Keratinocyte (primary cell): ENCODE data around the gene CES5A.
"Not testable (repeated sequence)": the region's sequence is repeated elsewhere in the genome, so short reads cannot be mapped to it uniquely, and the experiment has no call there.

Experiments used
- EZH2 ChIP-seq: IDR thresholded peaks from one replicate; pipeline ENCODE4 v1.6.1; 2012; ENCODE audit warnings: inconsistent platforms, mild to moderate bottlenecking, low read length, moderate library complexity
- TF ChIP-seq, protein P1 (sequence below), 3 experiments: IDR thresholded peaks in 1 of 3; conservative IDR thresholded peaks in 1 of 3; optimal IDR thresholded peaks in 1 of 3; 2 replicates in 2 of 3; 3 replicates in 1 of 3; pipeline versions ENCODE3 to v1.5.1; 2011; ENCODE audit warnings: low read length in 3 of 3, mild to moderate bottlenecking in 3 of 3, moderate library complexity in 2 of 3, control low read depth in 1 of 3, inconsistent platforms in 1 of 3; ENCODE audit not compliant: insufficient read depth in 2 of 3; ENCODE audit errors: extremely low read depth in 1 of 3

DNA sequence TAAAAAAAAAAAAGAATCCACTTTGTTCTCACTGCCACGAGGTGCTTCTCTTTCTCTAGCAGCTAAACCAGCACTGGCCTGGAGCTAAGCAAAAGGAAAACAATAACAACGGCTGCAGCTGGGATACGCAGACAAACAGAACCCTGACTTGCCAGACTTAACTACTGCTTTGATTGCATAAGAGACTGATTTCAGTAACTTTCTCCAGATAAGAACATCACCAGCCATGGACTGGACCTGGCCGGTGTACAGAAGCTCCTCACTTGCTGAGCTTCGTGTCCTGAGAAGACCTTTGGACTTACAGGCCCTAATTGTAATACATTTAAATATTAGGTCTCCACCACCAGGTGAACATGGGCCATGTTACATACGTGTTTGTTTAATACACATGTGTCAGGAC is 70.1 kb downstream of the CES5A start:
- TF ChIP-seq, protein P1, sequence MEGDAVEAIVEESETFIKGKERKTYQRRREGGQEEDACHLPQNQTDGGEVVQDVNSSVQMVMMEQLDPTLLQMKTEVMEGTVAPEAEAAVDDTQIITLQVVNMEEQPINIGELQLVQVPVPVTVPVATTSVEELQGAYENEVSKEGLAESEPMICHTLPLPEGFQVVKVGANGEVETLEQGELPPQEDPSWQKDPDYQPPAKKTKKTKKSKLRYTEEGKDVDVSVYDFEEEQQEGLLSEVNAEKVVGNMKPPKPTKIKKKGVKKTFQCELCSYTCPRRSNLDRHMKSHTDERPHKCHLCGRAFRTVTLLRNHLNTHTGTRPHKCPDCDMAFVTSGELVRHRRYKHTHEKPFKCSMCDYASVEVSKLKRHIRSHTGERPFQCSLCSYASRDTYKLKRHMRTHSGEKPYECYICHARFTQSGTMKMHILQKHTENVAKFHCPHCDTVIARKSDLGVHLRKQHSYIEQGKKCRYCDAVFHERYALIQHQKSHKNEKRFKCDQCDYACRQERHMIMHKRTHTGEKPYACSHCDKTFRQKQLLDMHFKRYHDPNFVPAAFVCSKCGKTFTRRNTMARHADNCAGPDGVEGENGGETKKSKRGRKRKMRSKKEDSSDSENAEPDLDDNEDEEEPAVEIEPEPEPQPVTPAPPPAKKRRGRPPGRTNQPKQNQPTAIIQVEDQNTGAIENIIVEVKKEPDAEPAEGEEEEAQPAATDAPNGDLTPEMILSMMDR (optimal IDR thresholded peaks at IDR 0.05 in 1 of 3, IDR thresholded peaks at IDR 0.05 in 1 of 3, conservative IDR thresholded peaks at IDR 0.05 in 1 of 3; ENCODE audit: extremely low read depth in 1 of 3, insufficient read depth in 2 of 3, low read length in 3 of 3) = not testable (repeated sequence)
- TF ChIP-seq EZH2 = not testable (repeated sequence)
